H1 (cell line): ENCODE measurements around the gene CCDC174. TPM values are rescaled to one million over a fixed set of nuclear protein-coding genes. Genes with fewer than 3 reads are reported as not detected.

ENCODE experiments used
- BACH1 ChIP-seq: IDR thresholded peaks from 2 replicates; pipeline ENCODE4 v1.6.1; 2012; ENCODE audit warnings: low read length, improper control_type of control experiment
- CEBPB ChIP-seq: IDR thresholded peaks from 2 replicates; pipeline ENCODE4 v1.6.1; 2012; ENCODE audit warnings: low read depth, low read length
- FOSL1 ChIP-seq: IDR thresholded peaks from 2 replicates; pipeline ENCODE4 v1.6.1; 2011; ENCODE audit warnings: mild to moderate bottlenecking, low read depth, low read length, moderate library complexity; ENCODE audit not compliant: insufficient read depth
- HDAC6 ChIP-seq: IDR thresholded peaks from one replicate; pipeline ENCODE4 v1.7.1; 2012; ENCODE audit warnings: low read depth, mild to moderate bottlenecking, inconsistent platforms, low read length, moderate library complexity
- polyA plus RNA-seq, 7 experiments: library from polyadenylated mRNA; depleted of rRNA in 3 of 7; stranded (reverse) in 5 of 7; unstranded in 2 of 7; fragments of >200 nt in 5 of 7; fragments of 200-250 nt in 2 of 7; gene quantifications; 1 replicate in 5 of 7; 2 replicates in 1 of 7; 4 replicates in 1 of 7; pipeline versions ENCODE4 v1.2.1 to v1.2.3, GENCODE V29; 2011 to 2013; ENCODE audit warnings: missing spikeins in 2 of 7, mixed read lengths in 2 of 7
- total RNA-seq: library from RNA; stranded (reverse); fragmentation: NEBNext Ultra II Directional; extraction: Animal tissue kit (Norgen Biotek cat#: 25700); gene quantifications from 2 replicates; pipeline ENCODE4 v1.2.1, GENCODE V29; 2021

CCDC174 gene
- total and polyA plus RNA-seq, 2 of the 8 experiments (the other 6 are each of a cell fraction or from before 2014, with no cell fraction given), result 3.5 to 11.9 TPM

DNA sequence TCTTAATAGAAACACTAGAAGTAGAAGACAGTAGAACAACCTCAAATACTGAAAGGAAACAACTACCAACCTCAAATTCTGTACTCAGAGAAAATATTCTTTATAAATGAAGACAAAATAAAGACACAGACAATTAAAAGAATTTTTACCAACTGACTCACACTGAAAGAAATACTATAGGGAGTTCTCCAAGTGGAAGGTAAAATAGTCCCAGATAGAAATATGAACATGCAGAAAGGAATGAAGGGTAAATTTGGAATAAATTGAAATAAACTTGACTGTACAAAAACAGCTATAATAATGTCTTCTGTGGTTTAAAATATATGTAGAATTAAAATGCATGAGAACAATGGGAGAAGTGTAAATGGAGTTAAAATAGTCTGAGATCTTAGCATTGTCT, 36.7 kb upstream of the CCDC174 start (continued):
- TF ChIP-seq HDAC6 (no peak), FOSL1 (no peak), BACH1 (no peak), CEBPB (no peak)
